ENCODE measurements around the gene FXYD2.

DNA sequence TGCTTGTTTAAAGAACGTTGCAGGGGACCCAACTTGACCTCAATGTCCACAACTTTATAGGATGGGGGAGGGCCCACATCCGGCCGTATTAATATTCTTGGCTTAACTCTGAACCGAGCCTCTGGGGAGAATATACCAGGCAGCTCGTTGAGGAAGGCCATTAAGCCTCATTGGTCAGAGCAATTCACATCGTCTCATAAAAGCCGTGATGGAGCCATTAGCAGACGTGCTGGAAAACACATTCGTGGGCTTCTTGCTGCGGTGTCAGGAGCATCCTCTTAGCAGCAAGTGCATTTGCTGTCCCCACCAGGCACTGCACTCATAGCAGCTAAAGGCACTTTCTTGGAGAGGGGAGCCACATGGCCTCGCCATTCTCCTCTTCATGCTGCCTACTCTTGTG, 42.4 kb downstream of the FXYD2 start:
- TF ChIP-seq POLR2A (IDR thresholded peaks at IDR 0.05; ENCODE audit: low read depth, low read length): no peak
- TF ChIP-seq POLR2AphosphoS5 (IDR thresholded peaks at IDR 0.05; ENCODE audit: low read depth, low read length): no peak
- TF ChIP-seq TAF1 (IDR thresholded peaks at IDR 0.05; ENCODE audit: borderline replicate concordance, low read depth, low read length): no peak
